Retinal pigment epithelial cell (primary cell): ENCODE data around the gene SMOC1.

Source experiments
- DNase-seq: peaks from one replicate; pipeline ENCODE4 v3.0.0-alpha.2; 2010; ENCODE audit warnings: low read depth
- H3K4me3 ChIP-seq: 2 replicates; pipeline ENCODE4 v1.5.1; 2011; ENCODE audit warnings: mild to moderate bottlenecking, low read length, control low read depth, moderate library complexity
- CTCF ChIP-seq: conservative IDR thresholded peaks from 2 replicates; pipeline ENCODE4 v1.5.1; 2011; ENCODE audit warnings: low read depth, low read length, control low read depth, inconsistent platforms

The SMOC1 gene

GRCh38 chr14:69985463-69985862 is 106.2 kb downstream of the SMOC1 start:
- no peak overlapping the region for H3K4me3 ChIP-seq
- no peak for TF ChIP-seq CTCF
- DNase-seq = no peak

GRCh38 chr14:69986336-69986735 is 107.1 kb downstream of the SMOC1 start:
- no peak for DNase-seq
- no peak overlapping the region for H3K4me3 ChIP-seq
- TF ChIP-seq CTCF = no peak

- TF ChIP-seq CTCF = no peak
- no peak overlapping the region for H3K4me3 ChIP-seq
- DNase-seq = no peak
Measured at GRCh38 chr14:69987406-69988121, 108.3 kb downstream of the SMOC1 start.

- no peak for TF ChIP-seq CTCF
- no peak for DNase-seq
- no peak overlapping the region for H3K4me3 ChIP-seq
Measured at GRCh38 chr14:69988979-69989378, 109.8 kb downstream of the SMOC1 start.

- H3K4me3 ChIP-seq = no peak overlapping the region
- no peak for TF ChIP-seq CTCF
- no peak for DNase-seq
Measured at GRCh38 chr14:69989622-69990021, 110.4 kb downstream of the SMOC1 start.

- DNase-seq = no peak
- H3K4me3 ChIP-seq = no peak overlapping the region
- no peak for TF ChIP-seq CTCF
Measured at GRCh38 chr14:69990323-69990722, 111.1 kb downstream of the SMOC1 start.

GRCh38 chr14:69991422-69991821 is 112.2 kb downstream of the SMOC1 start:
- no peak overlapping the region for H3K4me3 ChIP-seq
- DNase-seq = no peak
- no peak for TF ChIP-seq CTCF
